K562 (cell line): ENCODE data around the gene GSC. TPM values are rescaled to one million over a fixed set of nuclear protein-coding genes. Genes with fewer than 3 reads are reported as not detected.

Source experiments
- ATAC-seq: fragments of 200-7000 bp; cut with Tn5 transposase; 3 replicates; pipeline ENCODE4 v1.9.1; 2020; ENCODE audit warnings: moderate library complexity
- BruUV-seq: library from RNA; stranded (reverse); fragments of 400-500 nt; replicated peaks from 2 replicates; lab custom pipeline; 2021; lab: Mats Ljungman, UMichigan
- CTCF ChIA-PET: fragments of 300-600 bp; formaldehyde crosslinking; extraction: SDS; loops from one replicate; lab custom pipeline; 2021; ENCODE audit warnings: low intra/inter-chr PET ratio; lab: Yijun Ruan, JAX
- POLR2A ChIA-PET: fragments of 300-600, 350-650 bp; sonication (Branson Sonifier 250); formaldehyde crosslinking; extraction: SDS; loops from one replicate; lab custom pipeline; 2021; ENCODE audit warnings: antibody characterized with exemption, inconsistent platforms; lab: Yijun Ruan, JAX
- DNase-seq, 4 experiments: peaks; one replicate each; pipeline versions ENCODE4 v3.0.0 to v3.0.0-alpha.2; 2011 to 2018; ENCODE audit warnings: low spot score in 3 of 4, mixed read lengths in 3 of 4; ENCODE audit errors: extremely low read depth in 1 of 4
- FAIRE-seq: peaks from 2 replicates; lab custom pipeline; 2011; peaks lifted over from hg19 to GRCh38; lab: Jason Lieb, UNC
- H2AFZ ChIP-seq: 2 replicates; pipeline ENCODE4 v1.6.0; 2011; ENCODE audit warnings: low read depth, low read length, control low read depth, inconsistent platforms
- H3K27ac ChIP-seq: fragments of 200-600 bp; 3 replicates; pipeline ENCODE4 v1.8.0; 2011; ENCODE audit warnings: low read depth, mild to moderate bottlenecking, control low read depth, inconsistent platforms, low read length, moderate library complexity, mixed read lengths; ENCODE audit errors: extremely low read depth
- H3K27me3 ChIP-seq, 2 experiments: fragments of 300-600 bp in 1 of 2; 2 replicates in 1 of 2; 3 replicates in 1 of 2; pipeline versions ENCODE4 v1.6.0 to v1.8.0; 2011; ENCODE audit warnings: inconsistent platforms in 2 of 2, low read length in 2 of 2, mild to moderate bottlenecking in 1 of 2, mixed read lengths in 1 of 2, moderate library complexity in 1 of 2; ENCODE audit not compliant: control insufficient read depth in 2 of 2, insufficient read depth in 2 of 2
- H3K36me3 ChIP-seq: fragments of 300-600 bp; 3 replicates; pipeline ENCODE4 v1.8.0; 2011; ENCODE audit warnings: mild to moderate bottlenecking, low read length, inconsistent platforms; ENCODE audit not compliant: control insufficient read depth, insufficient read depth
- H3K4me1 ChIP-seq, 2 experiments: fragments of 200-600 bp in 1 of 2; replicated peaks in 1 of 2; 2 replicates in 1 of 2; 3 replicates in 1 of 2; pipeline versions ENCODE4 v1.5.1 to v1.8.0; 2011; ENCODE audit warnings: inconsistent platforms in 2 of 2, low read length in 2 of 2, mild to moderate bottlenecking in 1 of 2, mixed read lengths in 1 of 2, moderate library complexity in 1 of 2; ENCODE audit not compliant: control insufficient read depth in 2 of 2, insufficient read depth in 2 of 2
- H3K4me2 ChIP-seq: 2 replicates; pipeline ENCODE4 v1.6.1; 2011; ENCODE audit warnings: low read length, control low read depth, inconsistent platforms, mixed read lengths; ENCODE audit not compliant: insufficient read depth
- H3K4me3 ChIP-seq: fragments of 200-600 bp; sonication (generic), shearing (Covaris generic); 2 replicates; pipeline ENCODE4 v1.5.1; 2016; ENCODE audit warnings: control low read depth, inconsistent platforms
- H3K79me2 ChIP-seq: fragments of 200-600 bp; 3 replicates; pipeline ENCODE4 v1.8.0; 2011; ENCODE audit warnings: low read length, inconsistent platforms; ENCODE audit not compliant: control insufficient read depth, insufficient read depth
- H3K9ac ChIP-seq, 2 experiments: 2 replicates each; pipeline versions ENCODE4 v1.6.0 to v1.6.1; 2011; ENCODE audit warnings: low read depth in 2 of 2, low read length in 2 of 2, control low read depth in 1 of 2, inconsistent platforms in 1 of 2, mild to moderate bottlenecking in 1 of 2, mixed read lengths in 1 of 2; ENCODE audit not compliant: insufficient read depth in 1 of 2
- H3K9me1 ChIP-seq: one replicate; pipeline ENCODE4 v1.6.0; 2011; ENCODE audit warnings: inconsistent platforms, mild to moderate bottlenecking, low read length, moderate library complexity; ENCODE audit not compliant: control insufficient read depth, insufficient read depth
- H3K9me3 ChIP-seq: replicated peaks from 2 replicates; pipeline ENCODE4 v1.5.1; 2011; ENCODE audit warnings: low read depth, low read length, inconsistent platforms; ENCODE audit not compliant: control insufficient read depth, insufficient read depth
- H4K20me1 ChIP-seq: replicated peaks from 2 replicates; pipeline ENCODE4 v1.6.1; 2011; ENCODE audit warnings: low read length, inconsistent platforms, mixed read lengths; ENCODE audit not compliant: control insufficient read depth, insufficient read depth
- CCAR2 ChIP-seq: fragments of 200-400 bp; formaldehyde crosslinking; IDR thresholded peaks from 2 replicates; pipeline ENCODE4 v1.6.1; 2017; ENCODE audit warnings: mild to moderate bottlenecking, low read depth, low read length
- CEBPG ChIP-seq, 3 experiments: fragments of 200-800 bp in 1 of 3; sonication (Bioruptor generic) in 1 of 3; sonication (generic) in 1 of 3; formaldehyde crosslinking in 1 of 3; IDR thresholded peaks in 2 of 3; conservative IDR thresholded peaks in 1 of 3; 2 replicates each; pipeline versions ENCODE4 v1.6.1 to v1.8.0; 2016 to 2022; ENCODE audit warnings: missing compliant biosample characterization in 2 of 3, missing genetic modification characterization in 2 of 3, mild to moderate bottlenecking in 1 of 3, missing genetic modification reagents in 1 of 3
- CREM ChIP-seq: IDR thresholded peaks from 2 replicates; pipeline ENCODE4 v1.6.1; 2014; ENCODE audit warnings: antibody characterized with exemption, low read depth
- FOXK2 ChIP-seq, 2 experiments: fragments of 450-650 bp; IDR thresholded peaks in 1 of 2; conservative IDR thresholded peaks in 1 of 2; 2 replicates each; pipeline ENCODE4 v1.6.1; 2016; ENCODE audit warnings: low read depth in 2 of 2, mild to moderate bottlenecking in 1 of 2
- GABPA ChIP-seq: fragments of 200-800 bp; sonication (Bioruptor generic); conservative IDR thresholded peaks from 2 replicates; pipeline ENCODE4 v1.6.1; 2016; ENCODE audit warnings: low read depth, missing genetic modification characterization, missing compliant biosample characterization
- NCOA1 ChIP-seq: fragments of 450-650 bp; IDR thresholded peaks from 2 replicates; pipeline ENCODE4 v1.6.1; 2016; ENCODE audit warnings: low read depth
- RBM39 ChIP-seq: fragments of 200-400 bp; formaldehyde crosslinking; optimal IDR thresholded peaks from 2 replicates; pipeline ENCODE3; 2018; ENCODE audit warnings: low read depth, low read length
- SP1 ChIP-seq: sonication (generic); formaldehyde crosslinking; IDR thresholded peaks from 2 replicates; pipeline ENCODE4 v1.8.1; 2022; ENCODE audit warnings: mild to moderate bottlenecking, missing genetic modification reagents
- TAF9B ChIP-seq: fragments of 450-650 bp; IDR thresholded peaks from 2 replicates; pipeline ENCODE4 v1.6.1; 2018; ENCODE audit warnings: mild to moderate bottlenecking; ENCODE audit not compliant: partially characterized antibody
- TEAD4 ChIP-seq, 2 experiments: sonication (generic) in 1 of 2; formaldehyde crosslinking in 1 of 2; IDR thresholded peaks; 2 replicates each; pipeline versions ENCODE4 v1.6.1 to v1.8.0; 2012 to 2022; ENCODE audit warnings: borderline replicate concordance in 1 of 2, inconsistent platforms in 1 of 2, low read length in 1 of 2, mild to moderate bottlenecking in 1 of 2, missing genetic modification reagents in 1 of 2
- ZNF785 ChIP-seq: fragments of 250-450 bp; sonication (Bioruptor Pico); IDR thresholded peaks from 2 replicates; pipeline ENCODE4 v1.4.0; 2020; ENCODE audit warnings: mild to moderate bottlenecking
- WGBS: fragments of 100-300 bp; shearing (Covaris generic); methylation state at CpG from one replicate; pipeline ENCODE4 v1.1.6; 2016; ENCODE audit warnings: low coverage, mixed read lengths; ENCODE audit not compliant: insufficient coverage; ENCODE audit errors: missing lambda C conversion rate; 5-methylcytosine and 5-hydroxymethylcytosine counted together
- in situ Hi-C: fragments of 300-500 bp; cut with MboI; formaldehyde crosslinking; loops from 4 replicates; pipeline ENCODE4 v1.15.0; 2018; ENCODE audit warnings: inconsistent platforms, mixed read lengths
- intact Hi-C: fragments of 100-400 bp; cut with micrococcal nuclease; formaldehyde crosslinking; loops from 2 replicates; pipeline ENCODE4 v1.14.2; 2022
- polyA plus RNA-seq, 8 experiments: library from polyadenylated mRNA; depleted of rRNA in 4 of 8; stranded (reverse) in 5 of 8; unstranded in 3 of 8; fragments of >200 nt; fragmentation: Nextera tagmentation in 2 of 8; fragmentation: Illumina TruSeq in 1 of 8; extraction: Ambion mirVana in 2 of 8; extraction: Trizol in 1 of 8; gene quantifications; 2 replicates each; pipeline versions ENCODE4 v1.2.1 to v1.2.3, GENCODE V29; 2011 to 2014; ENCODE audit warnings: inconsistent platforms in 1 of 8, missing spikeins in 1 of 8
- total RNA-seq, 7 experiments: library from RNA; depleted of rRNA in 6 of 7; stranded (reverse); fragments of >200 nt in 6 of 7; fragmentation: Illumina TruSeq in 2 of 7; extraction: Trizol in 2 of 7; gene quantifications; 2 replicates each; pipeline versions ENCODE4 v1.2.1 to v1.2.3, GENCODE V29; 2011 to 2021; ENCODE audit warnings: low replicate concordance in 1 of 7
- TF ChIP-seq, protein P1 (sequence below), 2 experiments: fragments of 450-650 bp in 1 of 2; sonication (generic) in 1 of 2; formaldehyde crosslinking in 1 of 2; IDR thresholded peaks in 1 of 2; conservative IDR thresholded peaks in 1 of 2; 2 replicates each; pipeline versions ENCODE4 v1.6.1 to v1.8.1; 2016 to 2023; ENCODE audit warnings: mild to moderate bottlenecking in 2 of 2, moderate library complexity in 2 of 2, inconsistent platforms in 1 of 2, missing genetic modification reagents in 1 of 2
- TF ChIP-seq, protein P2 (sequence below): sonication (generic); formaldehyde crosslinking; IDR thresholded peaks from 2 replicates; pipeline ENCODE4 v1.4.0; 2020; ENCODE audit warnings: mild to moderate bottlenecking, missing genetic modification reagents

The GSC gene
- total and polyA plus RNA-seq, 9 of the 15 experiments (the other 6 are each of a cell fraction or from before 2014, with no cell fraction given) = not detected

DNA sequence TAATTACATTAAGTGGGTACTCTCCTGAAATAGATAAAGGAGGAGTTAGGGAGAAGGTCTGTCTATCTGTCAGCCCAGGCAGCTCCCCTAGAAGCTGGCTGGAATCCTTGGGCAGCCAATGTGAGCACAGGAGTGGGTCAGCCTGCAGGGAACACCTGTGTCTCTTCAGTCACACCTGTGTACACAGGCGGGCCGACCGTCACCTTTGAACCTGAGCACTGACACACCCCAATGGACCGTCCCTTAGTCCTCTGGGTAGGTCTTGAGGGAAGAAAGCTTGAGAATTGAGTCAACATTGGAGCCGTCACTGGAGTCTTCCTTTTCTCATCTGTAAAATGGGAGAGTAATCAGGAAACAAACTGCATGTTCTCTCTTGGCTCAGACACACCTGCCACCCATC is 9.8 kb upstream of the GSC start:
- Histone ChIP-seq H3K4me3 (no peak overlapping the region), H3K9ac (no peak overlapping the region), H3K27me3 (peaks cover 0 to 6% of the 10 kb centered on the region in 2 experiments; a peak in 2 of 5 replicates), H3K4me2 (no peak overlapping the region), H4K20me1 (no peaks in the 10 kb centered on the region), H3K36me3 (no peaks in the 10 kb centered on the region), H3K4me1 (no peaks in the 10 kb centered on the region), H3K9me3 (no peaks in the 10 kb centered on the region), H2AFZ (no peak overlapping the region), H3K9me1 (no peaks in the 10 kb centered on the region), H3K27ac (no peak overlapping the region)
- no peak for DNase-seq
- CTCF ChIA-PET = no interaction called here
- POLR2A ChIA-PET = no interaction called here
- no peak for ATAC-seq
- no peak for FAIRE-seq
- no TSS peak for BruUV-seq
- TF ChIP-seq TAF9B (no peak), FOXK2 (conservative IDR thresholded peaks at IDR 0.05 in 1 of 2, IDR thresholded peaks at IDR 0.05 in 1 of 2; ENCODE audit: low read depth in 2 of 2) (no peak), CREM (no peak), TEAD4 (IDR thresholded peaks at IDR 0.05; ENCODE audit: low read length) (no peak), TEAD4 (CRISPR knock-in tag; IDR thresholded peaks at IDR 0.05; ENCODE audit: borderline replicate concordance) (no peak), ZNF785 (CRISPR knock-in tag) (no peak)
- TF ChIP-seq, all 486 proteins: peak for 0
- in situ Hi-C loops = no loop called here
- intact Hi-C loops = no loop called here
- 0% methylated on average over 5 of the region's 5 CpGs for WGBS
- no peaks in the 10 kb centered on the region for H3K79me2 ChIP-seq

DNA sequence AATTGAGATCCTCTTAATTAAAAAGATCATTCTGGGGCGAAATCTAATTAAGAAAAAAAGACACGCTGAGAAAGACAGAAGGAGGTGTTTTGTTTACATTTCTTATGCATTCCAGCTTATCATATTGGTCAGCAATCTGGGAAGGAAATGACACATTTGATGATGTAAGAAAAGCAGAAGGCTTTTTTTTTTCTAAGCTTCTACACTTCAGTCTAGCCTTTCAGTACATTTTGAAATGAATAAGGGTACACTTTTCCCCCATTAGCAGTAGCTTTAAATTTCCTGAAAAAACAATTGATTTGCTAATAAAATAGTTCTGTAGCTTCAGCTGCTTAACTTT is 5.9 kb upstream of the GSC start:
- POLR2A ChIA-PET = interaction anchor here (0.6 kb wide), 1 partner anchor 19 kb away, joined by 3 read pairs; no protein-coding TSS in a partner anchor
- no peak for FAIRE-seq
- Histone ChIP-seq H3K9ac (no peak overlapping the region), H4K20me1 (no peaks in the 10 kb centered on the region), H3K27me3 (peaks cover 0 to 37% of the 10 kb centered on the region in 2 experiments; a peak in 3 of 5 replicates), H3K4me1 (no peaks in the 10 kb centered on the region), H3K4me2 (no peak overlapping the region), H2AFZ (no peak overlapping the region), H3K79me2 (no peaks in the 10 kb centered on the region), H3K36me3 (no peaks in the 10 kb centered on the region), H3K9me3 (no peaks in the 10 kb centered on the region), H3K27ac (no peak overlapping the region), H3K9me1 (no peaks in the 10 kb centered on the region), H3K4me3 (no peak overlapping the region)
- intact Hi-C loops (no loop called here), in situ Hi-C loops (no loop called here)
- no peak for DNase-seq
- no peak for ATAC-seq
- no TSS peak for BruUV-seq
- CTCF ChIA-PET = no interaction called here
- WGBS = 0% methylated on average over 2 of the region's 2 CpGs
- TF ChIP-seq NCOA1 (no peak), CCAR2 (no peak), SP1 (no peak), GABPA (tag) (no peak), RBM39 (no peak), CEBPG (CRISPR knock-in tag; IDR thresholded peaks at IDR 0.05) (no peak), CEBPG (tag; conservative IDR thresholded peaks at IDR 0.05 in 1 of 2, IDR thresholded peaks at IDR 0.05 in 1 of 2) (0 out of 4 replicates have a peak, but pooled peaks of 1 of the 2 experiments have one; percentile 38)
- TF ChIP-seq, protein P1, sequence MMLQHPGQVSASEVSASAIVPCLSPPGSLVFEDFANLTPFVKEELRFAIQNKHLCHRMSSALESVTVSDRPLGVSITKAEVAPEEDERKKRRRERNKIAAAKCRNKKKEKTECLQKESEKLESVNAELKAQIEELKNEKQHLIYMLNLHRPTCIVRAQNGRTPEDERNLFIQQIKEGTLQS (IDR thresholded peaks at IDR 0.05) = peak; percentile 45; the same call in 1 of the 2 replicates
- TF ChIP-seq, protein P1 (CRISPR knock-in tag; conservative IDR thresholded peaks at IDR 0.05) = no peak
- TF ChIP-seq, protein P2, sequence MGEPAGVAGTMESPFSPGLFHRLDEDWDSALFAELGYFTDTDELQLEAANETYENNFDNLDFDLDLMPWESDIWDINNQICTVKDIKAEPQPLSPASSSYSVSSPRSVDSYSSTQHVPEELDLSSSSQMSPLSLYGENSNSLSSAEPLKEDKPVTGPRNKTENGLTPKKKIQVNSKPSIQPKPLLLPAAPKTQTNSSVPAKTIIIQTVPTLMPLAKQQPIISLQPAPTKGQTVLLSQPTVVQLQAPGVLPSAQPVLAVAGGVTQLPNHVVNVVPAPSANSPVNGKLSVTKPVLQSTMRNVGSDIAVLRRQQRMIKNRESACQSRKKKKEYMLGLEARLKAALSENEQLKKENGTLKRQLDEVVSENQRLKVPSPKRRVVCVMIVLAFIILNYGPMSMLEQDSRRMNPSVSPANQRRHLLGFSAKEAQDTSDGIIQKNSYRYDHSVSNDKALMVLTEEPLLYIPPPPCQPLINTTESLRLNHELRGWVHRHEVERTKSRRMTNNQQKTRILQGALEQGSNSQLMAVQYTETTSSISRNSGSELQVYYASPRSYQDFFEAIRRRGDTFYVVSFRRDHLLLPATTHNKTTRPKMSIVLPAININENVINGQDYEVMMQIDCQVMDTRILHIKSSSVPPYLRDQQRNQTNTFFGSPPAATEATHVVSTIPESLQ (CRISPR knock-in tag) = no peak
